AG04449 (cell line): ENCODE results near the gene TMEM117.

ENCODE experiments used
- CTCF ChIA-PET: fragments of 350-600 bp; formaldehyde crosslinking; extraction: SDS; loops from one replicate; lab custom pipeline; 2021; ENCODE audit warnings: antibody characterized with exemption; lab: Yijun Ruan, JAX
- POLR2A ChIA-PET: fragments of 400-600, 350-600 bp; formaldehyde crosslinking; extraction: SDS; loops from one replicate; lab custom pipeline; 2020; ENCODE audit warnings: antibody characterized with exemption, inconsistent platforms; lab: Yijun Ruan, JAX
- DNase-seq: peaks from one replicate; pipeline ENCODE4 v3.0.0-alpha.2; 2010; ENCODE audit warnings: low read depth, low spot score
- H3K4me3 ChIP-seq: 2 replicates; pipeline ENCODE4 v1.5.1; 2011; ENCODE audit warnings: low read depth, mild to moderate bottlenecking, control low read depth, low read length
- TF ChIP-seq, protein P1 (sequence below): IDR thresholded peaks from one replicate; pipeline ENCODE4 v1.5.1; 2011; ENCODE audit warnings: mild to moderate bottlenecking, moderate library complexity, low read length, control low read depth, inconsistent platforms; ENCODE audit not compliant: insufficient read depth; ENCODE audit errors: missing control alignments

Gene TMEM117

DNA sequence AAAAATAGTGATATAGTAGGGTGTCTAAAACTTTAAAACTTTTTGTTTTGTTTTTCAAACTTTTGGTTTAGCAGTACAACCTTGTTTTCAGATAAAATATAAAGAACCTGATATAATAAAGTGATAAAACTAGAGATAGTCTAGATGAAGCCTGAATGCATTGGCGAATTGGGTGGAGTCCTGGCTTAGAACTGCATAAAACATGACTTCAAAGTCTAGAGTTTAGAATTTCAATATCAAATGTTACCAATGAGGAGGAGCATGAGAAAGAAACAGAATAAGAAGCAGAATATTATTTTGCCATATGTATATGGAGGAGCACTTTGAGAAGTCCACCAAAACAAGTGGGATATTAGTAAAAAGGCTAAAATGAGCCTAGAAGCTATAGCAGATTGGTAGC is 263.6 kb downstream of the TMEM117 start:
- H3K4me3 ChIP-seq, result no peak overlapping the region
- ChIA-PET POLR2A (no interaction called here), CTCF (no interaction called here)
- no peak for DNase-seq
- TF ChIP-seq, protein P1, sequence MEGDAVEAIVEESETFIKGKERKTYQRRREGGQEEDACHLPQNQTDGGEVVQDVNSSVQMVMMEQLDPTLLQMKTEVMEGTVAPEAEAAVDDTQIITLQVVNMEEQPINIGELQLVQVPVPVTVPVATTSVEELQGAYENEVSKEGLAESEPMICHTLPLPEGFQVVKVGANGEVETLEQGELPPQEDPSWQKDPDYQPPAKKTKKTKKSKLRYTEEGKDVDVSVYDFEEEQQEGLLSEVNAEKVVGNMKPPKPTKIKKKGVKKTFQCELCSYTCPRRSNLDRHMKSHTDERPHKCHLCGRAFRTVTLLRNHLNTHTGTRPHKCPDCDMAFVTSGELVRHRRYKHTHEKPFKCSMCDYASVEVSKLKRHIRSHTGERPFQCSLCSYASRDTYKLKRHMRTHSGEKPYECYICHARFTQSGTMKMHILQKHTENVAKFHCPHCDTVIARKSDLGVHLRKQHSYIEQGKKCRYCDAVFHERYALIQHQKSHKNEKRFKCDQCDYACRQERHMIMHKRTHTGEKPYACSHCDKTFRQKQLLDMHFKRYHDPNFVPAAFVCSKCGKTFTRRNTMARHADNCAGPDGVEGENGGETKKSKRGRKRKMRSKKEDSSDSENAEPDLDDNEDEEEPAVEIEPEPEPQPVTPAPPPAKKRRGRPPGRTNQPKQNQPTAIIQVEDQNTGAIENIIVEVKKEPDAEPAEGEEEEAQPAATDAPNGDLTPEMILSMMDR, result no peak

DNA sequence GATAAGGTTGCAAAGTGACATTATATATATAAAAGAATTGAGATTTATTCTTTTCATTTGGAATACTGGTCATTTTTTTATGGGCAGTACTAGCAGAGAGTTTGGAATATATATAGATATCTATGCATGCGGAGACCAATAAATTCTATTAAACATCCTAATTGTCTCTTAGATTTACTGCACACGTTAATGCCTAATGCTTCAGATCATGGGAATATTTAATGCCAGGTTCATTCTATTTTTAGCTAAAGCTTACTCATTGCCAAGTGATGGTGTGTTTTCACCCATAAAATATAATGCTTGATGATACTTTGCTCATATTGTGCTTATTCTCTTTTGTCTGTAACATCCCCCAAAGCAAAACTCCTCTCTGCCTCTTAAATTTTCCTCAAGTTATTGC is 264.4 kb downstream of the TMEM117 start:
- POLR2A ChIA-PET, result no interaction called here
- H3K4me3 ChIP-seq, result no peak overlapping the region
- CTCF ChIA-PET, result no interaction called here
- no peak for DNase-seq
- TF ChIP-seq, protein P1, result no peak

DNA sequence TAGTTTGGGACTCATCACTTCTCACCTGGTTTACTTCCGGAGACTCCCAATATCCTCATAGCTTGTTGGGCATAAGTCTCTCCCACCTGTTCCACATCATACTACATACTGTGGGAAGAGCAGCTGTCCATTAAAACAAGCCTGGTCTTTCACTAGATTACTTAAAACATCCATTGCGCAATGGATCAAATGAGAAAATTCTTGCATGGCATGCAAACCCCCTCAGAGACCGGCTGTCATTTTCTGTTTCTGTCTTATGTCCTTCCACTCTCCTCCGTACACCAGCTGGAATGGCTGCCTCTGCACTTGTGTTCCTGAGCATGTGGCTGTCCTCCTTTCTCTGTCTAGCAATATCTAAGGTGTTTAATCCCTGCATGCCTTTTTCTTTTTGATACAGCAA is 265.6 kb downstream of the TMEM117 start:
- ChIA-PET POLR2A (no interaction called here), CTCF (no interaction called here)
- DNase-seq, result no peak
- TF ChIP-seq, protein P1, result no peak
- no peak overlapping the region for H3K4me3 ChIP-seq

DNA sequence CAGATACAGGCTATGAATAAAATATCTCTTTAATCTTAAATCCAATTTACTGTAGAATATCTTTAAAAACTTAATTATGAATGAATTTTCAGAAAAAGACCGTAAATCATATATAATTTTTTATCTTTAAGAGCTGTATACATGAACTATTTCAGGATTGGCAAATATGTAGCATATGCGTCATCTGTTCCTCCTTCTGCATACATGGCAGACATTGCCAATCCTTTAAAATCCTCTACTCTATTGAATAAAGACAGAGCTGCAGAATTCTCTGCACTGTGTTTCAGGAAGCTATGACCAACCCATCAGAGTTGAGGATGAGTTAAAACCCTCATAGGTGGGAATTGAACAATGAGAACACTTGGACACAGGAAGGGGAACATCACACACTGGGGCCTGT is 279.0 kb downstream of the TMEM117 start:
- no peak overlapping the region for H3K4me3 ChIP-seq
- TF ChIP-seq, protein P1, result no peak
- no peak for DNase-seq
- CTCF ChIA-PET, result no interaction called here
- POLR2A ChIA-PET, result no interaction called here

DNA sequence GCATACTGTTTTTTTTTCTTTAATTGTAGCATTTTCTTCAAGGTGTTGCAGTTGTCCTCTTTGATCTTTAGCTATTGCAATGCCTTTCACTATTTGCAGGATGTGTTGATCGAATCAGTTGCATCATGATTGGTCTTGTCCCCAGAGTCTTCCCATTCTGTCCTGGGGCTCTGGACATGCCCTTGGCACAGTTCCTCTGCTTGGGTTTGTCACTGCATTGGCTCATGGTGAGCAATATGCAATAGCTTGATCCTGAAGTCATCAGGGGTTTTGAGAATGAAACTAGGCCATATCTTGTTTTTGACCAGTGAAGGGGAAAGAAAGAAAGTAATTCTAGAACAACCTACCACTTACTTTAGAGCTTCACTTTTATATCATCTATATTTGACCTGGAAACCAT is 281.5 kb downstream of the TMEM117 start:
- H3K4me3 ChIP-seq, result no peak overlapping the region
- ChIA-PET CTCF (interaction anchor here (1.4 kb wide), 1 partner anchor 15 kb away, joined by 4 read pairs; no protein-coding TSS in a partner anchor), POLR2A (no interaction called here)
- TF ChIP-seq, protein P1, result no peak
- no peak for DNase-seq

DNA sequence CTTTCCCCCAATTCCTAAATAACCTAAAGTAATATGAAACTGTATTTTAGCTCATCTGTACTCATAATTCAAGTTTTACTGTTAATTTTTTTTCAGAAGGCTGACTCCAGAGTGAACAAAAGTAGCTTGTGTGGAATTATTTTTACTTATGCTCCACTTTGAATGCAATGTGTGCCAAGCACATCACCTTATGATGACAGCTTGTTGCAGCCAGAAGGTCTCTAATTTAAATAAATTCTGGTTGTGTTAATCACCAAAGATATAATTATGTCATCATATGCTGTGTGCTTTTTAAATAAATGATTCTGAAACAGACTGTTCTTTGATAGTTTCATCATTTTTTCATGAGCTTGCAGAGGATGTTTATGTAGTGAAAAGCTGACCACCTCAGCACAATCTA is 283.1 kb downstream of the TMEM117 start:
- DNase-seq, result no peak
- CTCF ChIA-PET, result no interaction called here
- no peak overlapping the region for H3K4me3 ChIP-seq
- TF ChIP-seq, protein P1, result no peak
- POLR2A ChIA-PET, result no interaction called here
